K562 treated with DMSO at 1 percent for 4 hours (cell line): ENCODE data around the gene NAT16. TPM values are rescaled to one million over a fixed set of nuclear protein-coding genes. Genes with fewer than 3 reads are reported as not detected.

Source experiments
- total RNA-seq: library from RNA; unstranded; fragments of 300-600 nt; gene quantifications from 2 replicates; pipeline ENCODE4 v1.2.3, GENCODE V29; 2022; ENCODE audit not compliant: insufficient read depth

Gene NAT16
- not detected in 2 replicates for total RNA-seq

DNA sequence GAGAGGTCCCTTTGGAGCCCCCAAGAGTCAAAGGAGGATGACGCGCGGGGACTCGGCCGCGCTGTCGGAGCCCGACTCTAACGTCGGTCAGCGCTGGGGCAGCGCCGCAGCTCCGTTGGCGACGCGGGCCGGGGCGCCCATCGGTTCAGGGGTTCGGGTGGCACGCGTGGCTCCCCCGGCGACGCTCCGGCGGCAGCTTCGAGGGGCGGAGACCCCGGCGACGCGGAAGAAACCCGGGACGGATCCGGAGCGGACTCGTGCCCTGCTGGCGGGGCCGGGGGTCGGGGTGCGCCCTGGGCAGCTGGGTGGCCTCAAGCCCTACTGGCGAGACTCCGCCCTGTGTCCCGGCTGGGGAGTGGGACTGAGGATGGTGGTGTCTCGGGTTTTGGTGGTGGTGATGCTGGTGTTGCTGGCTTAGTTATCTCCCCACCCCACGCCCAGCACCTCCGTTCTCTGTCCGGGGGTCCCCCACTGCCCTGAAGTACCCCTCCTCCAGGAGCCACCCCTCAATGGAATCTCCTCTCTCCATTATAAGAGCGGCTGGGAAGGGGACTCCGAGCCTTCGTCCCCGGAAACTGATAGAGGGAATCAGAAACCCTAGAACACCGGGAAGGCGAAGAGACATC lies at the start of gene NAT16:
NAT16 (minus strand) TSS at position 164 of the 626 bp plus-strand sequence. CDS start 5,486 bp downstream, outside the sequence.

GRCh38 chr7:101217388-101218235 lies 37.5 kb upstream of the NAT16 start, which contains the start of the genes PLOD3 and ZNHIT1:
Gene PLOD3 (minus strand): TSS chr7:101217581. CDS start chr7:101217274, 307 bp downstream.
Gene ZNHIT1 (plus strand): TSS chr7:101218165. CDS start chr7:101218196, 31 bp downstream.

DNA sequence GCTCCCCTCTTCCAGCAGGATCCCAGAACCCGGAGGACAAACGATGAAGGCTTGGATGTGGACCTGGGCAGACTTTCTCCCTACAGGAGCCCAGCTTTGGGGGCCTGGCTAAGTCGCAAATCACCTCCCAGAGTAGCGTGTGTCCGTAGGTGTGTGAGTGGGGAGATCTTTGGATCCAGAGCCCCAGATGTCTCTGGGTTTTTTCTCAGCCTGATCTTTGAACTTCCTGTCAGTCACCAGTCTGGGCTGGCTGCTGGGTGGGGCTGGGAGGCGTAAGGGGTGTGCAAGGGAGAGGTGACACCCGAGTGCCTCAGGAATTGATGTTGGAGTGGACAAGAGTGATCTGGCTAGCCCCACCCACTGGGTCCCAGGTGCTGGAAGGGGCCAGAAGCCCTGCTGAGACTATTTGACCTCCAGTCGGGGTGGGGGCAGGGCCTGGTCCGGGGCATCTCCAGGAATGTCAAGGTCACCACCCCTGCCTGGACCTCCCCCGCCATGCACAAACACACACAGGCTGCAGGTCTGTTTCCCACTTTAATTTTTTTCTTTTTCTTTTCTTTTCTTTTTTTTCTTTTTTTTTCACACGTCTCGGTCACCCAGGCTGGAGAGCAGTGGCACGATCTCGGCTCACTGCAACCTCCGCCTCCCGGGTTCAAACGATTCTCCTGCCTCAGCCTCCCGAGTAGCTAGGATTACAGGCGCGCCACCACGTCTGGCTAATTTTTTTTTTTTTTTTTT lies 20.9 kb upstream of the NAT16 start, which contains the start of gene MOGAT3:
MOGAT3 (minus strand) TSS at position 175 of the 738 bp plus-strand sequence. CDS start 182 bp downstream, outside the sequence.

DNA sequence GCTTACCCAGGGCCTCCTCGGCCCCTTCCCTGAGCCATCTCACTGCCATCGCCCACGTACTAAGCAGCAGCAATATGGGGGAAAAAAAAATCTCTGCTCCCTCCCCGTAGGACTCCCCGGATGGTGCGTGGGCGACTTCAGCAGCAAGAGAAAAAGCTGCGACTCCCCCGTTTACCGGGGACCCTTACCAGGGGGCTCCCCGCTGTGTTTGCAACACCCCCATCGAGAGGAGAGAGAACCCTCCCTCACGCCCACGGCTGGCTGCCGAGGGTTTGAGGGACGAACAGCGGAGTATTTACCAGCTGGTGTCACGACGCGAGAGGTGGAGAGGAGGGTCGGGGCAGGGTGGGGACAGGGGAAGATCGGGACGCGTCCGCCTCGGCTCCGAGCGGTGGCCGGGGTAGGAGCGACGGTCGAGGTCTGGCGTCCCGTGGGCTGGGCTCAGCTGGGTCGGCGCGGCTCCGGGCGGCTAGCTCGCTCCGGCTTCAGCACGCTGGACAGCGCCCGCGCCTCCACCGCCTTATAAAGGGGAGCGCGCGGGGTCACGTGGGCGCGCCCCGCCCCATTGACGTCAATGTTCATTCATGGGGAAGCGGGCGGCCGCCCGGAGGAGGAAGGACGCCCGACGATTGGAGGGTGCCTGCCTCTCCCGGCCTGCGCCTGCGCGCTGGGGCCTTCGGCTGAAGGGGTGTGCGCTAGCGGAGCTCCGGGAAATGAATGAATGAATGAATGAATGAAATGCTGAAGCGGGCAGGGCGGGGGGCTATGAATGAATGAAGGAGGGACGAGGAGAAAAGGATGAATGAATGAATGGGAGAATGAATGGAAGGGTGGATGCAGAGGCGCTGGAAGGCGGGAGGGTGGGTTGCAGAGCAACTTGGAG lies 14.8 kb downstream of the NAT16 start, which contains the start of gene VGF:
VGF (minus strand) TSS at position 495 of the 883 bp plus-strand sequence. CDS start 726 bp downstream, outside the sequence.

DNA sequence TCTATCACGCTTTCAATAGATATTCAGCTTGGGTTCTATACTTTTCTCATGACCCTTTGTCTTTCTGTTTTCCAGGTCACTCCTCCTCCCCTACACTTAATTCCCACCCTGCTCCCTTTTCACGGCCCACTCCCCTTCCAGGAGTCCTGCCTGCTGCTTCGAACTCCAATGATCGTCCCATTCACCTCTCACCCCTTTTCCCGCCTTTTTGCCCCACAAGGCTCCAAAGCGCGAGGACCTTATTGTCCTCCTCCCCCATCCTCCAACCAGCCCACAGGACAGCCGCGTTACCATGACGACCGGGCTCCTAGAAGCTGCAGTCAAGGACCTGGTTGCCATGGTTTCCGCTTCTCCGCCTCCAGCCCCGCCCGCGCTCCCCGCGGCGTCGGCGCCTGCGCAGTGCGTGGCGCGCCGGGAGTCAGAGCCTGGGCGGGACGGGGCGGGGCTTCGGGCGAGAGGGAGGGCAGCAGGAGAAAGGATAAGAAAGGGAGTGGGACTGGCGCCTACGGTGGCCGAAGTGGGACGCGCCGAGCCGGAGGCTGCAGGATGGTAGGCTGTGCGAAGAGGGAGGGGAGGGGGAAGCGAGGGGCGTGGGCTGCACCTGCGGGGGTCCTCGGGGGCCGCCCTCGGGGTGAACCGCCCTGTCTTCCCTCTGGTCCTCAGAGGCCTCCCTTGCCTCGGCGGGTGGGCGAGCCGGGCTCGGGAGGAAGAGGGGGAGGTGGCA lies 26.0 kb downstream of the NAT16 start, which contains the start of gene AP1S1:
AP1S1 (plus strand) TSS at position 508 of the 724 bp plus-strand sequence; CDS start at position 547, 39 bp downstream.

GRCh38 chr7:101126651-101127459 lies 53.2 kb downstream of the NAT16 start, which contains the start of gene SERPINE1:
Gene SERPINE1 (plus strand): TSS chr7:101127104. CDS start chr7:101128394, 1,290 bp downstream.

Other genes starting within 250 kb of the NAT16 start
- not detected in 2 replicates for gene MUC3A, start 230.8 kb downstream of the NAT16 start, total RNA-seq
- gene MUC12, start 210.7 kb downstream of the NAT16 start, total RNA-seq = not detected in 2 replicates
- gene MUC17, start 160.2 kb downstream of the NAT16 start, total RNA-seq = not detected in 2 replicates
- 16.0 and 19.5 TPM in 2 replicates for gene TRIM56, start 94.8 kb downstream of the NAT16 start, total RNA-seq
- 1.9 and 2.1 TPM in 2 replicates for gene SERPINE1, start 53.2 kb downstream of the NAT16 start, total RNA-seq
- 88.2 and 96.0 TPM in 2 replicates for gene AP1S1, start 25.8 kb downstream of the NAT16 start, total RNA-seq
- gene VGF, start 14.7 kb downstream of the NAT16 start, total RNA-seq = 0.46 and 0.95 TPM in 2 replicates
- not detected in 2 replicates for gene MOGAT3, start 20.7 kb upstream of the NAT16 start, total RNA-seq
- 59.8 and 75.1 TPM in 2 replicates for gene PLOD3, start 37.3 kb upstream of the NAT16 start, total RNA-seq
- 129 and 132 TPM in 2 replicates for gene ZNHIT1, start 37.9 kb upstream of the NAT16 start, total RNA-seq
- gene CLDN15, start 57.5 kb upstream of the NAT16 start, total RNA-seq = 22.1 and 30.7 TPM in 2 replicates
- gene FIS1, start 64.8 kb upstream of the NAT16 start, total RNA-seq = 147 and 169 TPM in 2 replicates
- 9.9 and 11.8 TPM in 2 replicates for gene IFT22, start 141.5 kb upstream of the NAT16 start, total RNA-seq
- 0.58 and 1.2 TPM in 2 replicates for gene COL26A1, start 182.6 kb upstream of the NAT16 start, total RNA-seq